HG02840 (cell line): ENCODE measurements around the gene MORN5.

Source experiments
- ATAC-seq: cut with Tn5 transposase; IDR thresholded peaks from one replicate; pipeline ENCODE4 v1.9.1; 2021; ENCODE audit warnings: mild to moderate bottlenecking, moderate library complexity, moderate number of reproducible peaks; ENCODE audit not compliant: unreplicated experiment, low FRiP score

MORN5 gene

DNA sequence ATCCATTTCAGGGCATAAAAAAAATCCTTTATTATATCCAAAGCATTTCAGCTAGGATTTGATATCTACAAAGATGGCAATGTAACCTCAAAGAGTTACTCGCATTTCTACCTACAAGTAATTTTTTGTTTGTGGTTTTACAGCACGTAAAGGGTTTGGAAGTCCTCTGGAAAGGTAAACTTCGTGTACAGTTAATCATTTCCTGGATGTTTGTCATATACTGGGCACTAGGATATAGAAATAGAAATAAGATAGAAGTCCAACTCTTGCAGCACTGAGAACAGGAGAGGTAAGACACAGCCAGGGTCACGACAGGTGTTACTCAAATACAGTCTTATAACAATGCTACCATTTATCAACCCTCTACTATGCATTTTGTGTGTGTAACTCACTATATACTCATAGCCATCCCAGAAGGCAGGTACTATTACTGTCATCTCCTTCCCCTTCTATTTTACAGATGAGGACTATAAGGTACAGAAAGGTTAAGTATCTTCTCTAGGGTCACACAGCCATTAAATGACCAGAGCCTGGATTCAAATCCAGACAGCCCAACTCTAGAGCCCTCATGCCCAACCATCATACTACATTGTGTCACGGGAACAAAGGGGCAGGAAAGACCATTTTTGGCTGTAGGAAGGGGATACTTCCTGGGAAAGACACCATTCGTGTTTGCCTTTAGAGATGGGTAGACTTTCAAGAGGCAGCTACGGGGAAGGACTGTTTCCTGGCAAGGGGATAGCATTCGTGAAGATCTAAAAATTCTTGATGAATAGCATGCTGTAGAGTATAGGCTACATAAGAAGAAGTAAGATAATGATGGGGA, 19.1 kb upstream of the MORN5 start:
- ATAC-seq: no peak

DNA sequence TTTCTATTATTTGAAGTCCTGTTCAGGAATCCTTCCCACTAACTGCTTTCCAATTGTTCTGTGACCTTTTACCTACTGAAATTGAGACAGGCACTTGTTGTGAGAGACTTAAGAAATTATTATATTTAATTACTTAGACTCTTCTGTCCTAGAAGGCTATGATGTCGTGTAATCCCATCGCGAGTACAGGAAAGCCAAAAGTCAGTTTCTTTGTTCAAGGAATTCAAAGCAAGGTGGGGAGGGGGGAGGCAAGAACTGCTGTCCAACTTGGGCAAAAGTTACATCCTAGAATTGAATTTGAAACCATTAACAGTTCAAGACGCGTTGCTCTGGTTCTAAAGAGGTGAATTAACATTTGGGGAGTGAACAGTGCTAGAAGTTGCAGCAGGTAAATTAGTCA, 18.0 kb upstream of the MORN5 start:
- no peak for ATAC-seq

- ATAC-seq: no peak
These were observed 16.4 kb upstream of the MORN5 start for GRCh38 chr9:122143296-122143695.

DNA sequence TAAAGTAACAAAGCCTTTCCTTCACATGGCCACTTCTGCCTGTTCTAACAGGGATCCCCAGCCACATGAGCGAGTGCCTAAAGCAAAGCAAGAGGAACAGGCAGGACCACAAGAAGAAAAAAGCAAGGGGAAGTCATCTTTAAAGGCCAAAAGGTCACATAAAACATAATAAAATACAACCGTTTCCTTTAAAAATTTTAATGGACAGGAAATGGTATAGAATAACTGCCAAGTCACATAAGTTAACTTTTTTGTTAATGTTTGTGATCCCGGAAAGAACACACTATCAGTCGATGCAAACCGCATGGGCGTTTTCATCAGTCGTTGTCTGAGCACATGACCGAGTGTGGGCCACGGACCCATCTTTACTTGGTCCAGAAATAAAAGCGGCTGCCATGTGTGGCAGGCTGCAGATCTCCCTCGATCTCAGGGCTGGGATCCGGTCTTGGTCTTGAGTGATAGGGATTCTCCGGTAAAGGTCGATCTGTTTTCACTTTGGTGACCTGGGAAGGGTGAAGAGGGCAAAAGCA, 15.8 kb upstream of the MORN5 start:
- no peak for ATAC-seq

- ATAC-seq: no peak
These were observed 14.7 kb upstream of the MORN5 start for GRCh38 chr9:122144836-122145591.

DNA sequence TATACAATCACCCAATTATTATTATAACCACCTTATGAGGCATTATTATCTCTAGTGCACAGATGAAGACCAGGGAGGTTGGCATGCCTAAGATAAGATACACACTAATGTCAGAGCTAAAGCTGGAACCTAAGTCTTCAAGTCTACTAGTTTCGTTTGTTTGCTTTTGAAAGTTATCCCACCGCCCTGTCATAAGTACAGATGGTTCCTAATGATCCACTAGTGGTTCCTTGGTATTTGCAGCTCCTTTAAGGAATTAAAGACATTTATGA, 14.2 kb upstream of the MORN5 start:
- ATAC-seq: no peak

DNA sequence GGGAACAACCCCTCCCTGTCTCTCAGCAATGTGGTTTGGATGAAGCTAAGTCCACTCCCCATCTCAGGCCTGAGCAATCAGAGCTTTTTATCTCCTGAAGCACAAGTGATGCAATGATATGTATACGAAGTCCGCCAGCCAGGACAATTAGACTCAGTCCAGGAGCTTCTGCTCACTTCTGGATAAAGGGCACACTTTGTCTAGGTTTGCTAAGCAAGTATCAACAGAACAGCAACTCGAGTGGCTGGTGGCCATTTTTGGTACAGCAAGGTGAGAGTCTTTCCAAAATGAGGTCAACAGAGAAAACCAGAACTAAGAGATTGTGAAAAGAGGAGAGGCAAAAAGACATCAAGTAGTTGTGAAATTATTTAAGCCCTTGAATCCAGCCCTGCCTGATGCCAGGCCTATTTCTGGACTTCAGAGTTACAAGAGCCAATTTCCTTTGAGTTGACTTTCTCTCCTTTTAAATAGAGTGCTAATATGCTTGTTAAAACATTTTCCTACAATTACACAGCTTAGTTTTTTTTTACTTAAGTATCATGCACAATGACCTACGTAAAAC, 8.4 kb upstream of the MORN5 start:
- no peak for ATAC-seq

DNA sequence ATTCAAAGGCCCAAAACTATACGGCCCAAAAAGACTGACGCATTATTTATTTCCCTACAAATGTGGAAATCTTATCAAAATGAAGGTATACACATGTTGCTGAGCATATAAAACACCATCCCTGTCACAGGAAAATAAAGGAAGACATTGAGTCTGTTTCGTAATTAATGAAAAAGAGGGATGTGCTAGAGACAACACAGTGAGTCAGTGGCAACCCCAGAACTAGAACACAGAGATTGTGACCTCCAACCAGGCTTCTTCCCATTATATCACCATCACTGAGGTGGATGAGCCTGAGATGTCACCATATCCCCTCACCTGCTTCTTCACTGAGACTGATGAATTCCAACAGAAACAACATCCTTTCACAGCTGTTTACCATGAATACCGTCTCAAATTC, 3.9 kb upstream of the MORN5 start:
- ATAC-seq: no peak

GRCh38 chr9:122158202-122158601, 1.5 kb upstream of the MORN5 start:
- ATAC-seq: no peak

DNA sequence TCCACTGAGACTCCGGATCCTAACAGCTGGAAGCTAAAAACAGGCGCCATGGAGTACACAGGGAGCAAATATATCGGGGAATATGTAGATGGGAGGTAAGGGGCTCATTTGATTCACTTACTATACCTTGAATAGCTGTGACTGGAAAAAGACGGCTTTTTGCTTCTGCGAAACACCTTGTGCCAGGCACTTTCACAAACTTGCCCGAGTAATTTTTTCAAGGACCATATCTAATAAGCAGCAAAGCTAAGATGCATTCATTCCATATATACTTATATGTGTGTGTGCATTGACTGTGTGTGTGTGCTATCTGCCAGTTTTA, 178 bp downstream of the MORN5 start:
- ATAC-seq: no peak

- no peak for ATAC-seq
These were observed 2.7 kb downstream of the MORN5 start for GRCh38 chr9:122162415-122162814.

DNA sequence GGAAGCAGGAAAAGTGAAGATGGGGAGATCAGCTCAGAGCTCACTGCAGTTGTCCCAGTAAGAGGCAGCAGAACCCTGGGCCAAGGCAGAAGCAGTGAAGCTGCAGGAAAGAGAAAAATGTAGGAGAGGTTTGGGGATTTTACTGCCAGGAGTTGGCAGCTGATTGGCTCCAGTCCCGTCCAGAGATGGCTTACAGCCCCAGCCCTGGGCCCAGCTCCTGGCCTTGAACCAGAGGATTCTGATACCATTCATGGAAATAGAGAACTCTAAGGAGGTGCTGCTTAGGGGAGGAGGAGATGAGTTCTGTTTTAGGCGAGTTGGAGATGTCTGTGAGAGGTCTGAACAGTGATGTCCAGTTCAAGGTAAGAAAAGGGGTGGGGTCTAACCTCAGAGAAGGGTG, 4.6 kb downstream of the MORN5 start:
- ATAC-seq: no peak

DNA sequence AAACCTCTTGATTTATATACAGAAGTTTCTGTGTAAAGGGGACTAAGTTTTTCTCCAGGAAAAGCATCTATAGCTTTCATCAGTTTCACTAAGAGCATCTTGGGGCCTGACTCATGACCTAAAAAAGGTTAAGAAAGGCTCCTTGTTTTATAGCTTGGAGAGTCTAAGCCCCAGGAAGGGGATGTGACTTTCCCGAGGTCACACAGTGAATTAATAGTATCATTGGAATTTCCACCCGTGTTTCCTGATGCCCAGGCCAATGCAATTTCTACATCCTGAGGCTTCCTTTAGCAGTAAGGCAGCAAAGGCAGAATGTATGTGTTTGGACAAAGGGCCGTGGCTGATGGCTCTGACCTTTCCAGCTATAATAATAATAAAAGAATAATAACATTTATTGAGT, 8.6 kb downstream of the MORN5 start:
- no peak for ATAC-seq

- no peak for ATAC-seq
These were observed 12.4 kb downstream of the MORN5 start for GRCh38 chr9:122172131-122172530.

DNA sequence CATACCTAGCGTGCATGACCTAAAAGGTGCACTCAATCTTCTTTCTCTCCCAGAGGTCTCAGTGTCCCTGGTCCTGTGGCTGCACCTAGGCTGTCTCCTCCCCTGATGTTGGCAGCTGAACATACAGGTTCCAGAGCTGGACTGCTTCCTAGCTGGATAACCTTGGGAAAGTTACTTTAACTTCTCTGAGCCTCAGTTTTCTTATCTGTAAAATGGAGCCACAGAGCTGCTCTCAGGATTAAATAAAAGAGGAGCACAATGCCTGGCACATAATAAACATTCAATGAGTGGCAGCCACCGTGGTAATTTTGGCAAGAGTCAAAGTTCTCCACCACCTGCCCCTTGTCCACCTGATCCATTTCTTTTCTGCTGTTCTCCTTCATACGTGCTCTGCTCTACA, 14.0 kb downstream of the MORN5 start:
- no peak for ATAC-seq

DNA sequence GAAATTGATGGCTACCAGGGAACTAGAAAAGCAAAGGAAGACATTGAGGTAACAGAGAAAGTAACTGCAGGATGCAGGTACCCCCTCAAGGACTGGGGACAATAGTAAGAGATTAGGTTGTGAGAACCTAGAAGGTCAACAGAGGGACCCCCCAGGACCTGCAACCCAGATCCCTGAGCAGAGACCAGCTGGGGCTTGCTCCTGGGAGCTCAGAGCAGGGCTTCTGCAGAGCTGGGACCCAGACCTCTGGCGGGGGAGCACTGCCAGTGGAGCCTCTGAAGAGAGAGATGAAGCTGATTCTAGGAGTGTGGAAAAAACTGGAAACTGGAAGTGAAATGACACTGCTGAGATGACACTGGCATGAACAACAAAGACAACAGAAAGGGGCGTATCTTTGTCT, 17.2 kb downstream of the MORN5 start:
- no peak for ATAC-seq

GRCh38 chr9:122179054-122179689, 19.5 kb downstream of the MORN5 start:
- no peak for ATAC-seq

- no peak for ATAC-seq
These were observed 20.0 kb downstream of the MORN5 start for GRCh38 chr9:122179690-122180074.

DNA sequence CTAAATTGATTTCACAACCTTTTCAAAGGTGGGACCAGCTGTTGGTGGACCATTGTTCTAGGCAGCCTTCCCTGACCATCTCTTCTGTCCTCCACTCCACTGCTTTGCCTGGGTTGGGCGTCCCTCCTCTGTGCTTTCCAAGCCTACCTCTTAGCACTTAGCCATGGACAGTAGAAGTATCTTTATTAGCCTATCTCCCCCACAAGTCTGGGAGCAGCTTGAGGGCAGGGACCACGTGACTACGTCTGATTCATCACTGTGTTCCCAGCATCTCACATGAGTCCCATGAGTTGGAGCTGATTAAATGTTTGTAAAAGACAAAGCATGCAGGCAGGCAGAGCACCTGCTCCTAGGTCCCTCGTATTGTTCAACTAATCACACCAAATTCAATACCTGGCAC, 20.9 kb downstream of the MORN5 start:
- ATAC-seq: no peak

DNA sequence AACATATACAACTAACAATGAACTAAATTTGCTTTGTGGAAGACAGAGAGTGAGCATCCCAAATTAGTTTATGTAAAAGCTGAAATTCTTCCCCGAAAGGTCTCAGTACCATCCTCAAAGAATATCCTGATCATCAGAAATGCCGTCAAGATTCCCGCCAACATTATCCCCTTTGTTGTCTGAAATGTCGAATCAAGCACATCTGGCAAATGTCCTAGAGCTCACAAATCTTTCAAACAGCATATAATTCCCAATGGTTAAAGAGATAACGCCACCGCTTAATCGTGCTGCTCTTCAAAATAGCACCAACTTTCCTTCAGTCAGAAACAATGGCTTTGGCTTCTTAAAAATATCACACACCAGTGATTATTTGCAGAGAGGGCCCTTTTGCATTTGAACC, 23.8 kb downstream of the MORN5 start:
- ATAC-seq: no peak

DNA sequence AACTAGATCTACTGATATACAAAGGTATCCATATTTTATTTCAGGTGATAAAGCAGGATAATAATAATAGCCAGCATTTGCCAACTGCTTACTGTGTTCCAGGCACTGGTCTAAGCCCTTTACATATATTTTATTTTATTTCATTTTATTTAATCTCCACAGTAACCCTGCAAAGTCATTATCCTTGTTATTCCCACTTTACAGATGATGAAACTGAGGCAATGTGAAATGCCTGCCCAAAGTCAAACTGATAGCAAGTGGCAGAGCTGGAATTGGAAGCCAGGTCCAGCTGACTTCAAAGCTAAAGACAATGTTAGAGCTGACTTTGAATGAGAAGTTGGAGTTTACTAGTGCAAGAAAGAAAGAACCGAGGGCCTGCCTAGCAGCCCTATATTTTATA, 24.8 kb downstream of the MORN5 start:
- ATAC-seq: no peak
